Measurements from ENCODE around the gene SGPP2.

DNA sequence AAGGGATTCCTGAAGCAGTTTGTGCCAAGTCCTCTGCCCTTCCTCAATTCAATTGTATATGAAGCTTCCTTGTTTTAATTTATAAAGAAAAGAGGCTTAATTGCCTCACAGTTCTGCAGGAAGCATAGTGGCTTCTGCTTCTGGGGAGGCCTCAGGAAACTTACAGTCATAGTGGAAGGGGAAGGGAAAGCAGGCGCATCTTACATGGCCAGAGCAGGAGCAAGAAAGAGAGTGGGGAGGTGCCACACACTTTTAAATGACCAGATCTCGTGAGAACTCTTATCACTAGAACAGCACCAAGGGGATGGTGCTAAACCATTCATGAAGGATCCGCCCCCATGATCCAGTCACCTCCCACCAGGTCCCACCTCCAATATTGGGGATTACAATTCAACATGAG, 114.2 kb downstream of the SGPP2 start:
- TF ChIP-seq, protein P1, sequence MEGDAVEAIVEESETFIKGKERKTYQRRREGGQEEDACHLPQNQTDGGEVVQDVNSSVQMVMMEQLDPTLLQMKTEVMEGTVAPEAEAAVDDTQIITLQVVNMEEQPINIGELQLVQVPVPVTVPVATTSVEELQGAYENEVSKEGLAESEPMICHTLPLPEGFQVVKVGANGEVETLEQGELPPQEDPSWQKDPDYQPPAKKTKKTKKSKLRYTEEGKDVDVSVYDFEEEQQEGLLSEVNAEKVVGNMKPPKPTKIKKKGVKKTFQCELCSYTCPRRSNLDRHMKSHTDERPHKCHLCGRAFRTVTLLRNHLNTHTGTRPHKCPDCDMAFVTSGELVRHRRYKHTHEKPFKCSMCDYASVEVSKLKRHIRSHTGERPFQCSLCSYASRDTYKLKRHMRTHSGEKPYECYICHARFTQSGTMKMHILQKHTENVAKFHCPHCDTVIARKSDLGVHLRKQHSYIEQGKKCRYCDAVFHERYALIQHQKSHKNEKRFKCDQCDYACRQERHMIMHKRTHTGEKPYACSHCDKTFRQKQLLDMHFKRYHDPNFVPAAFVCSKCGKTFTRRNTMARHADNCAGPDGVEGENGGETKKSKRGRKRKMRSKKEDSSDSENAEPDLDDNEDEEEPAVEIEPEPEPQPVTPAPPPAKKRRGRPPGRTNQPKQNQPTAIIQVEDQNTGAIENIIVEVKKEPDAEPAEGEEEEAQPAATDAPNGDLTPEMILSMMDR (conservative IDR thresholded peaks at IDR 0.05; ENCODE audit: low read depth, low read length) = no peak
- TF ChIP-seq EZH2 (IDR thresholded peaks at IDR 0.05; ENCODE audit: borderline replicate concordance, low read depth, low read length, poor library complexity, severe bottlenecking) = no peak
